Motor neuron (in vitro differentiated cells): ENCODE results near the gene DISP3. TPM values are rescaled to one million over a fixed set of nuclear protein-coding genes. Genes with fewer than 3 reads are reported as not detected.

ENCODE experiments used
- ATAC-seq, 8 experiments: fragments of 200-7000 bp; cut with Tn5 transposase; replicated peaks in 6 of 8; 2 replicates each; pipeline ENCODE4 v1.8.0; 2021; ENCODE audit warnings: mild to moderate bottlenecking in 8 of 8, moderate library complexity in 8 of 8
- H3K27ac ChIP-seq, 2 donors: fragments of 250-450 bp; sonication (Bioruptor Pico); 2 replicates each; pipeline ENCODE4 v1.9.0; 2021; ENCODE audit warnings: antibody characterized with exemption in 2 of 2, mild to moderate bottlenecking in 2 of 2, moderate library complexity in 1 of 2
- H3K4me1 ChIP-seq, 2 donors: fragments of 250-450 bp; sonication (Bioruptor Pico); replicated peaks in 1 of 2; 2 replicates each; pipeline ENCODE4 v1.6.1; 2021; ENCODE audit warnings: antibody characterized with exemption in 2 of 2, mild to moderate bottlenecking in 2 of 2, moderate library complexity in 1 of 2
- H3K4me3 ChIP-seq, 5 donors: fragments of 250-450 bp; sonication (Bioruptor Pico); 2 replicates each; pipeline ENCODE4 v1.9.0; 2021; ENCODE audit warnings: antibody characterized with exemption in 5 of 5, mild to moderate bottlenecking in 5 of 5, moderate library complexity in 4 of 5
- WGBS, 10 experiments: fragments of 450-650 bp; shearing (Covaris generic); methylation state at CpG; one replicate each; pipeline ENCODE4 v1.0.0; 2022; 5-methylcytosine and 5-hydroxymethylcytosine counted together
- in situ Hi-C, 9 experiments: fragments of 400-800 bp; cut with MboI; loops; one replicate each; pipeline ENCODE4 v1.15.0; 2021; ENCODE audit warnings: low sequenced_read_pairs in 9 of 9, low pct_unique_long_range_greater_than_20kb in 2 of 9; ENCODE audit not compliant: unreplicated experiment in 9 of 9
- total RNA-seq, 8 experiments: library from RNA; unstranded; fragments of 300-600 nt; gene quantifications; 2 replicates each; pipeline versions ENCODE4 v1.2.3 to v1.2.4, GENCODE V29; 2022

DISP3 gene
- total RNA-seq, 8 experiments from 2014 or later, result 0.18 to 23.4 (median 8.5) TPM

DNA sequence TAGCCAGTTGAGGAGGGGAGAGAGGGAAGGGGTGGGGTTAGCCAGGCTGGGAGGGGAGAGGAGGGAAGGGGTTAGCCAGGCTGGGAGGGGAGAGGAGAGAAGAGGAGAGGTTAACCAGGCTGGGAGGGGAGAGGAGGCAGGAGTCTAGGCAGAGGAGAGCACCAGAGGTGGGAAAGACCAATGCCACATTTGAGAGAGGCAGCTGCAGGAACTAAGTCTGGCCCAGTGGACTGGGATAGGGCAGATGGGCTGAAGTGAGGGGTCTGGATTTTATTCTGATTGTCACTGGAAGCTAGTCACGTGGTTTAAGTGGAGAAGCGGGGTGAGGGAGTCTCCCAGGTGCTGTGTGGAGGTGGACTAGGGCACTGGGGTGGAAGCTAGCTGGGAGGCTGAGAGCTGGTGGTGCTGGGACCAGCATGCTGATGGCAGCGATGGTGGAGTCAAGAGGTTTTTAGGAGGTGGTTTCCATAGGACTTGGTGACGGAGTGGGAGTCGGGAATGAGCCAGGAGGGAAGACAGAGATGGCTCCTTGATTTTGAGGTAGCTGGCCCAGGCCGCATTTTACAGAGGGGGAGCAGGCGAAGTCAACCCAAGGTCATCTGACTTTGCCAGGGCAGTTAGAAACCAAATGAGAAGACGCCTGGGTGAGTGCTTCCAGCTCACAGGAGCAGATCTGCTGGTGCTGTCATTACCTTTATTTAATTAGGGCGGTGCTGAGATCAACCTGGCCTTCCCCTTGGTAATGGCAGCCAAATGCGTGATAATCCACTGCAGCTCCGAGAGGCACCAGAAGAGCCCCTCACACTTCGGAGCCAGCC lies 42.8 kb downstream of the DISP3 start:
- Histone ChIP-seq H3K4me1 (no peaks in the 10 kb centered on the region), H3K27ac (no peak overlapping the region), H3K4me3 (no peak overlapping the region)
- ATAC-seq, result peak in 3 of 8 experiments; percentile 37 to 62 (median 55)
- in situ Hi-C loops, result no loop called here
- WGBS, 10 experiments, result 28 to 93% (median 89%) methylated on average over 2 to 9 of the region's 12 CpGs; no CpG with 5 or more reads in 3 of the 10 experiments

DNA sequence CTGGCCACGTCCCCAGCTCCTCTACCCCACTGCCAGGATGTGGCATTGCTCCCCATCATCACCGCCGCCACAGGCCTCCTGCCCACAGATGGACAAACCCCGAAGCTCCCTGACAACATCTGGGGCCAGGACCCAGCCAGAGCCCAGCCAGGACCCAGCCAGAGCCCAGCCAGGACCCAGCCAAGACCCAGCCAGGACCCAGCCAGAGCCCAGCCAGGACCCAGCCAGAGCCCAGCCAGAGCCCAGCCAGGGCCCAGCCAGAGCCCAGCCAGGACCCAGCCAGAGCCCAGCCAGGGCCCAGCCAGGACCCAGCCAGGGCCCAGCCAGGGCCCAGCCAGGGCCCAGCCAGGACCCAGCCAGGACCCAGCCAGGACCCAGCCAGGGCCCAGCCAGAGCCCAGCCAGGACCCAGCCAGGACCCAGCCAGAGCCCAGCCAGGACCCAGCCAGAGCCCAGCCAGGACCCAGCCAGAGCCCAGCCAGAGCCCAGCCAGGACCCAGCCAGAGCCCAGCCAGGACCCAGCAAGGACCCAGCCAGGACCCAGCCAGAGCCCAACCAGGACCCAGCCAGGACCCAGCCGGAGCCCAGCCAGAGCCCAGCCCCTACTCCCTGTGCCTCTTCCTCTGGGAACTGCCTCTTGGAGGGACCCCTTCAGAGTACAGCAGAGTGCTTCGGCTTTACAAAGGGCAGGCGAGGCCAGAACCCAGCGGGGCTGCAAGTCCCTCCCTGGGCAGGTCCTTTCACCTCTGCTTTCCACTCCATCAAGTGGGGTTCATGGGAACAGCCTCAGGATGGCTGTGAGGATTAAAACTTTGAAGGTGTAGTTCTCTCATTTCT lies 43.7 kb downstream of the DISP3 start:
- Histone ChIP-seq H3K4me1 (no peaks in the 10 kb centered on the region), H3K27ac (no peak overlapping the region), H3K4me3 (no peak overlapping the region)
- in situ Hi-C loops, result no loop called here
- 37 to 100% (median 69%) methylated on average over 3 to 4 of the region's 8 CpGs; no CpG with 5 or more reads in 6 of the 10 experiments for WGBS, 10 experiments
- ATAC-seq, result no peak

DNA sequence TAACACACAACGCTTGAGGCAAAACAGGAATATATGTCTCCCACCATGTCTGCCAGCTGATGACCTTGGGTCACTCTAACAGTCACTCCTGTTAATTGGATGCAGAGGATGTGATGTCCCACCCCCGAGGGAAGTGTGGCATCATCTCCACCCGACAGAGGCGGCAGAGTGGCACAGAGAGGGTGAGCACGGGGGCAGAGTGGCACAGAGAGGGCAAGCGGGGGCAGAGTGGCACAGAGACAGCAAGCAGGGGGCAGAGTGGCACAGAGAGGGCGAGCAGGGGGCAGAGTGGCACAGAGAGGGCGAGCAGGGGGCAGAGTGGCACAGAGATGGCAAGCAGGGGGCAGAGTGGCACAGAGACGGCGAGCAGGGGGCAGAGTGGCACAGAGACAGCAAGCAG lies 44.3 kb downstream of the DISP3 start:
- H3K4me1 ChIP-seq, result no peaks in the 10 kb centered on the region
- no peak overlapping the region for H3K4me3 ChIP-seq
- 0 to 100% (median 41%) methylated on average over 1 to 6 of the region's 10 CpGs; no CpG with 5 or more reads in 3 of the 10 experiments for WGBS, 10 experiments
- no peak overlapping the region for H3K27ac ChIP-seq
- in situ Hi-C loops, result no loop called here
- no peak for ATAC-seq

DNA sequence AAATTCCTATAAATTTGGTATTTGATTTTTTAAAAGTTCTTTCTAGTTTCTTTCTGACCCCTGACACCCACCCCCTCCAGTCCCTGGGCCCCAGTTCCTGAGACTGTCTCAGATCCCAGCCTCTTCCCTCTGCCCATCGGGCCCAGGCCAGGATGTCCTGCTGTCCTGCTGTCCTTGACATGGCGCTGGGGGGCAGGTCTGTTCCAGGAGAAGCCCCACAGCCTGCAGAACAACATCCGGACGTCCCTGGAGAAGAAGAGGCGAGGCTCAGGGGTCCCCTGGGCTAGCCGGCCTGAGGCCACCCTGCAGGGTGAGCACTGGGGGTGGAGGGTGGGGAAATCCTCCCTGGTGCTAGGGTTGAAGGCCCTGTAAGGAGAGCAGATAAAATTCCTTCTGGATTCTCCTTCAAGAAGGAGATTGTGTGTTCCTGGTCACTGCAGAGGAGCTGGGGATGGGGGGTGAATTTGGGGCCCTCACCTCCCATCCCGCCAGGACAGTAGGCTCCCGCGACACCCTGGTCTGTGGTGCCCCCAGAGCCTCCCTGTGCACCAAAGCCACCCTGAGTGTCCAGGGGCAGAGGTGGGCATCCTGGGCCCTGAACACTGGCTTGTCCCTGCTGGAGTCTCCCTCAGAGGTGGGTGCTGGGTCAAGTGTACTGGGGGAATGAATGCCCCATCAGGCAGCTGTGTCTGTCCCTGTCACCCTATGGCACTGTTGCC lies 45.0 kb downstream of the DISP3 start:
- 64 to 80% (median 73%) methylated on average over 1 to 6 of the region's 9 CpGs; no CpG with 5 or more reads in 6 of the 10 experiments for WGBS, 10 experiments
- H3K4me1 ChIP-seq, result no peaks in the 10 kb centered on the region
- H3K27ac ChIP-seq, result no peak overlapping the region
- no peak for ATAC-seq
- in situ Hi-C loops, result no loop called here
- no peak overlapping the region for H3K4me3 ChIP-seq

DNA sequence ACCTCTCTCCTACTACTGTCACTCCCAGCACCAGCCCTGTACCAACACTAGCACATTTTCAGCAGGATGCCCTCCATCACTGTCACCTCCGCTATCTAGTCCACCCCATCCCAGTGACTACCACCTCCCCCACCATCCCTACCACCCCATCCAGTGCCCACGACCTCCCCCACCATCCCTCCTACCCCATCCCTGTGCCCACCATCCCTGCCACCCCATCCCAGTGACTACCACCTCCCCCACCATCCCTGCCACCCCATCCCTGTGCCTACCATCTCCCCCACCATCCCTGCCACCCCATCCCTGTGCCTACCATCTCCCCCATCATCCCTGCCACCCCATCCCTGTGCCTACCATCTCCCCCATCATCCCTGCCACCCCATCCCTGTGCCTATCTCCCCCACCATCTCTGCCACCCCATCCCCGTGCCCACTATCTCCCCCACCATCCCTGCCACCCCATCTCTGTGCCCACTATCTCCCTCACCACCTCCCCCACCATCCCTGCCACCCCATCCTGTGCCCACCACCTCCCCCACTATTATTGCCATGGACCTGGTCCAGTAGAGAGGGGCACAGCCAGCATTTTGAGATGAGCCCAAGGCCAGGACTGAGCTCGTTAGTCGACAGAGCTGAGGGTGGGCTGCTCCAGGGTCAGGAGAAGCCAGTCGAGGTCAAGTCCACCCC lies 45.7 kb downstream of the DISP3 start:
- ATAC-seq, result no peak
- no peak overlapping the region for H3K27ac ChIP-seq
- WGBS, 10 experiments, result 0 to 100% (median 84%) methylated on average over 1 to 3 of the region's 6 CpGs; no CpG with 5 or more reads in 6 of the 10 experiments
- H3K4me1 ChIP-seq, result no peaks in the 10 kb centered on the region
- in situ Hi-C loops, result no loop called here
- H3K4me3 ChIP-seq, result no peak overlapping the region

DNA sequence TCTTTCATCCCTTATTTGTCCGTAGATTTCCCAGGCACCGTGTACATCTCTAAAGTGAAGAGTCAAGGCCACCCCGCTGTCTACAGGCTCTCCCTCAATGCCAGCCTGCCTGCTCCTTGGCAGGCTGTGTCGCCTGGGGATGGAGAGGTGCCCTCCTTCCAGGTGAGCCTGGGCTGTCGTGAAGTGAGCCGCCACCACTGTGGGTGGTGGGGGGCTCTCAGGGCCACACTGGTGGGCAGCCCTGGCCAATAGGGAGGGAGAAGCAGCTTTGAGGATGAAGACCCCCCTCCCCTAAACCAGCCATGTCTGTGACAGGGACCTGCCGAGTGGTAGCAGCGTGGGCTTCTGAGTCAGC lies 46.2 kb downstream of the DISP3 start:
- 0 to 100% (median 85%) methylated on average over 1 to 5 of the region's 8 CpGs; no CpG with 5 or more reads in 4 of the 10 experiments for WGBS, 10 experiments
- Histone ChIP-seq H3K27ac (no peak overlapping the region), H3K4me1 (no peaks in the 10 kb centered on the region), H3K4me3 (no peak overlapping the region)
- in situ Hi-C loops, result no loop called here
- ATAC-seq, result no peak

DNA sequence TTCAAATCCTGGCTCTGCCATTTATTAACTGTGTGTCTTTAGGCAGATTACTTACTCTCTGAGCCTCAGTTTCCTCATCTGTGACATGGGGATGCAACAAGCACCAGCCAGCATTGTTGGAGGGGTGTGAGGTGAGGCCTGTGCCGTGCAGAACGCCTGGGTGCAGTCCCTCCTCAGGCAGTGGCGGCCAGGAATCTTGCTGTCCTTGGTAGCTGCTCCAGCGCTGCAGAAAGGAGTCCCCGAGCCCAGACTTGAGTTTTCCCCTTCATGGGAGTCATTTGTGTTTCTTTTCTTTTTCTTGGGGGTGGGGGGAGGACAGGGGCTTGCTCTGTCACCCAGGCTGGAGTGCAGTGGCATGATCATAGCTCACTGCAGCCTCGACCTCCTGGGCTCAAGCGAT lies 46.6 kb downstream of the DISP3 start:
- no peak for ATAC-seq
- Histone ChIP-seq H3K4me1 (no peaks in the 10 kb centered on the region), H3K4me3 (no peak overlapping the region), H3K27ac (no peak overlapping the region)
- in situ Hi-C loops, result no loop called here
- 81 to 93% (median 86%) methylated on average over 2 to 6 of the region's 7 CpGs; no CpG with 5 or more reads in 5 of the 10 experiments for WGBS, 10 experiments

DNA sequence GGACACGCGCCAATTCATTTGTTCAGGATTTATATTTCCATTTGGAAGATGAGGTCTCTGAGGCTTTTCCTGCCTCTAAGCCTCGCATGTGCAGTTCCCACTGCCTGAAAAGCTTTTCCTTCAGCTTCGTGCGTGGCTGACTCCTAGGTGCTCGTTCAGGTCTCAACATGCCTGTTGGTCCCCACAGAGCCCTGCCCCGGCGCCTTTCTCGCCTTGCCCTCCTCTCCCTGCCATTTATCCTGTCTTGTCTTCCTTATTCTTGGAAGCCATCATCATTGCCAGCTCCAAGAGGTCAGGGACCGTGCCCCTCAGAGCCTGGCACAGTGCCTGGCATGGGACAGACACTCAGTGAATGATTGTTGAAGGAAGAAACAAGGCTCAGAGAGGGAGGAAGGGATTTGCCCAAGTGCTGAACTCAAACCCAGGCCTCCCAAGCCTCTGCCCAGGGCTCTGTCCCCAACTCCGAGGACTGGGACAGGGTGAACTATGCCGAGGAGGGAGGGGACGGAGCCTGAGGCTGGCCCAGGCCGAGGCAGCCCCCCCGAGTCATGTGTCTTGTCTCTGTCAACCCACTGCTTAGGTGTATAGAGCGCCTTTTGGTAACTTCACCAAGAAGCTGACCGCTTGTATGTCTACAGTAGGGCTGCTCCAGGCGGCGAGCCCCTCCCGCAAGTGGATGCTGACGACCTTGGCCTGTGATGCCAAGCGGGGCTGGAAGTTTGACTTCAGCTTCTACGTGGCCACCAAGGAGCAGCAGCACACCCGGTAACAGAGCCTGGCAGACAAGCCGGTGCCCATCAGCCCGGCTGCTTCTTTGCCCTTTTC lies 47.3 kb downstream of the DISP3 start:
- H3K4me3 ChIP-seq, result no peak overlapping the region
- in situ Hi-C loops, result no loop called here
- H3K27ac ChIP-seq, result no peak overlapping the region
- no peak for ATAC-seq
- WGBS, 10 experiments, result 40 to 100% (median 88%) methylated on average over 1 to 17 of the region's 26 CpGs; no CpG with 5 or more reads in 1 of the 10 experiments
- no peaks in the 10 kb centered on the region for H3K4me1 ChIP-seq

DNA sequence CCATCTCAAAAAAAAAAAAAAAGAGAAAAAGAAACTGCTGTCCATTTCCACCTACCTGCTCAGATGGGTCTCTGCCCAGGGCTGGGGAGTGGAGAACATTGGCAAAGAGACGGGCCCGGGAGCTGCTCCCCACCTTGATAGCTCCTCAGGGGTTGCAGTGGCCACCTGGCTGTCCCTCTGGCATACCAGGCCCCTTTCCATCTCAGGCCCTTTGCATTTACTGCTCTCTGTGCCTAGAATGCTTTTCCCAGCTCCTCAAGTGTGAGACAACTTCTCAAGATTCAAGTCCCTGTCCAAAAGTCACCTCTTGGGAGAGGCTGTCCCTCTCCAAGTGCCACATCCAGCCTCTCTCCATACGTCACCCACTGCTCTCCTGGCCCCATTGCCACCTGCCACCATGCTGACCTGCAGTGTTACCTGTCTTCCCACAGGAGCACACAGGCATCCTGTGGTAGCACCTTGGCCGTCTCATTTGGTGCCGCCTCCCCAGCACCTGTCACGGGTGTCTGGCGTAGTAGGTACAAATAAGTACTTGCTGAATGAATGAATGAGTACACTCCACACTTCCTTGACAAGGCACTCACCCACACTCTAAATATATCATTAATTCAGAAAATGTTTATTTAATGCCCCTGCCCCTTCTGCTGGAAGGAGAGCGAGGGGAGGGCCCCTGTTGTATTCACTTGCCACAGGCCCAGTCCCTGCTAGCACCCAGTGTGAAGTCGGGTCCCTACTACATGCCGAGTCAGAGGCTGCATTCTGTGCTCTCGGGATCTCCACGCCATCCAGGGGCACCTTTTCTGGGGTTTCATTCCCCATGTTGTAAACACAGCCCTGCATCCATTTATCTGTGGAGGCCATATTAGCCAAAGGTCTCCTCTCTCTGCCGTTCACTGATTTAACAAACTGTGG lies 48.8 kb downstream of the DISP3 start:
- in situ Hi-C loops, result no loop called here
- no peak for ATAC-seq
- WGBS, 10 experiments, result 27 to 100% (median 89%) methylated on average over 5 to 12 of the region's 13 CpGs; no CpG with 5 or more reads in 2 of the 10 experiments
- H3K27ac ChIP-seq, result no peak overlapping the region
- no peaks in the 10 kb centered on the region for H3K4me1 ChIP-seq
- no peak overlapping the region for H3K4me3 ChIP-seq

DNA sequence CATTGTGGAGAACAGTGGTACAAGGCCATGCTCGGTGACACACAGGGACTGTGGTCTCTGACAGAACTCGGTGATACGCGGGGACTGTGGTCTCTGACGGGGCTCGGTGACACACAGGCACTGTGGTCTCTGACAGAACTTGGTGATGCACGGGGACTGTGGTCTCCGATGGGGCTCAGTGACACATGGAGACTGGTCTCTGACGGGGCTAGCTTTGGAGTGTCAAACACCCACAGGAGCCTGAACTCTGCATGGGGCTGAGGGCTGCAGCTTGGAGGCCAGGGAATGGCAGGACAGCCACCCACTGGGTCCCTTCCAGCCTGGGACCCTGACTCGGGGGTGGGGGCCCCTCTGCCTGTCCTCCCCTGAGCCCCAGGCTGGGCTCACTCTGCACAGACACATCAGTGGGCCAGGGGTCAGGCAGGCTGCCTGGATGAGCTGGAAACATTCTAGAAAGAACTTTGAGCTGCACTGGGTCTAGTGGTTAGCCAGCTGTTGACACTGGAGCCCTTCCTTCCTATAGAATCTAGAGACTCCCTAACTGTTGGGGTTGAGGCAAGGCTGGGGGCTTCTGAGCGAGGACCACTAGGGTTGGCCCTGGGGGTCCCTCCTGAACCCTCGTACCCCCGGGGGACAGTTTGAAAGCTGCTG lies 49.8 kb downstream of the DISP3 start:
- ATAC-seq, result no peak
- 74 to 93% (median 82%) methylated on average over 8 to 13 of the region's 13 CpGs; no CpG with 5 or more reads in 6 of the 10 experiments for WGBS, 10 experiments
- Histone ChIP-seq H3K4me1 (no peaks in the 10 kb centered on the region), H3K27ac (no peak overlapping the region), H3K4me3 (no peak overlapping the region)
- in situ Hi-C loops, result no loop called here

DNA sequence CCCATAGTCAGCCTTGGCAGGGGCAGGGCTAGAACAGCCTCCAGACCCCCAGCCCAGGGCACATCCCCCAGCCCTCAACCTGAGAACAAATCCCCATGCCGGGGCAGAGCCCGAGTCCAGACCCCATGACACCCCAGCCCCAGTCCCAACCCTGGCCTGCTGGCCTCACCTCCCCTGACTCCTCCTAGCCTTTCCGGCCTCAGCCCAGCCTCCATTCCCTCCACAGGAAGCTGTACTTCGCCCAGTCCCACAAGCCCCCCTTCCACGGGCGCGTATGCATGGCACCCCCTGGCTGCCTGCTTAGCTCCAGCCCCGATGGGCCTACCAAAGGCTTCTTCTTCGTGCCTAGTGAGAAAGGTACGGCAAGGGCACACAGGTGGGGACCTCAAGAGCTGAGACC lies 50.4 kb downstream of the DISP3 start:
- peak in 1 of 8 experiments; percentile 19 for ATAC-seq

More for the DNA sequence above, 50.4 kb downstream of the DISP3 start:
- Histone ChIP-seq H3K4me3 (no peak overlapping the region), H3K27ac (no peak overlapping the region), H3K4me1 (no peaks in the 10 kb centered on the region)
- 67 to 83% (median 70%) methylated on average over 1 to 2 of the region's 10 CpGs; no CpG with 5 or more reads in 7 of the 10 experiments for WGBS, 10 experiments
- in situ Hi-C loops, result no loop called here
